C4-2B (cell line): Measurements from ENCODE around the gene C1QTNF9B.

Experiments used
- CTCF ChIP-seq: fragments of 450-650 bp; conservative IDR thresholded peaks from 2 replicates; pipeline ENCODE4 v1.5.1; 2017; ENCODE audit warnings: mild to moderate bottlenecking
- ZFX ChIP-seq: fragments of 450-650 bp; IDR thresholded peaks from 2 replicates; pipeline ENCODE4 v1.6.1; 2017

- TF ChIP-seq CTCF (no peak), ZFX (no peak)
Observed at GRCh38 chr13:23866420-23867026, 30.8 kb downstream of the C1QTNF9B start.
